GM12878 (cell line): ENCODE data around the gene RAD51B. TPM values are rescaled to one million over a fixed set of nuclear protein-coding genes. Genes with fewer than 3 reads are reported as not detected.

Source experiments
- ATAC-seq: fragments of 200-7000 bp; cut with Tn5 transposase; 3 replicates; pipeline ENCODE4 v1.9.1; 2020; ENCODE audit warnings: mild to moderate bottlenecking, moderate library complexity
- BruUV-seq: library from RNA; stranded (reverse); fragments of 400-500 nt; replicated peaks from 2 replicates; lab custom pipeline; 2021; lab: Mats Ljungman, UMichigan
- CTCF ChIA-PET: fragments of 300-600 bp; sonication (Branson Sonifier 250); formaldehyde crosslinking; extraction: SDS; loops from one replicate; lab custom pipeline; 2021; ENCODE audit warnings: inconsistent platforms; lab: Yijun Ruan, JAX
- POLR2A ChIA-PET: fragments of 350-600 bp; formaldehyde crosslinking; extraction: SDS; loops from one replicate; lab custom pipeline; 2021; ENCODE audit warnings: inconsistent platforms; lab: Charles Lee
- RAD21 ChIA-PET: fragments of 300-600 bp; sonication (Branson Sonifier 250); formaldehyde crosslinking; loops from one replicate; lab custom pipeline; 2023; ENCODE audit warnings: antibody characterized with exemption; ENCODE audit not compliant: unreplicated experiment; lab: Charles Lee
- SMC1A ChIA-PET: fragments of 300-600 bp; sonication (Branson Sonifier 250); formaldehyde crosslinking; loops from one replicate; lab custom pipeline; 2023; ENCODE audit not compliant: unreplicated experiment, uncharacterized antibody; lab: Charles Lee
- DNase-seq: peaks from one replicate; pipeline ENCODE4 v3.0.0-alpha.2; 2011; ENCODE audit warnings: low read depth, low spot score
- FAIRE-seq: peaks from 3 replicates; lab custom pipeline; 2011; peaks lifted over from hg19 to GRCh38; lab: Jason Lieb, UNC
- H2AFZ ChIP-seq: 2 replicates; pipeline ENCODE4 v1.6.0; 2011; ENCODE audit warnings: low read depth, low read length, control low read depth; ENCODE audit not compliant: control insufficient read depth
- H3K27ac ChIP-seq: 2 replicates; pipeline ENCODE4 v1.5.1; 2011; ENCODE audit warnings: control low read depth; ENCODE audit not compliant: control insufficient read depth, insufficient read depth
- H3K27me3 ChIP-seq, 2 experiments: replicated peaks in 1 of 2; 2 replicates each; pipeline versions ENCODE4 v1.6.0 to v1.6.1; 2011; ENCODE audit warnings: low read length in 1 of 2; ENCODE audit not compliant: control insufficient read depth in 2 of 2, insufficient read depth in 2 of 2
- H3K36me3 ChIP-seq, 2 experiments: 2 replicates each; pipeline ENCODE4 v1.5.1; 2011; ENCODE audit warnings: low read length in 1 of 2; ENCODE audit not compliant: control insufficient read depth in 2 of 2, insufficient read depth in 2 of 2
- H3K4me1 ChIP-seq: 2 replicates; pipeline ENCODE4 v1.6.1; 2011; ENCODE audit warnings: mild to moderate bottlenecking, low read length, moderate library complexity, mixed read lengths; ENCODE audit not compliant: control insufficient read depth, insufficient read depth
- H3K4me2 ChIP-seq: 2 replicates; pipeline ENCODE4 v1.6.0; 2011; ENCODE audit warnings: control low read depth; ENCODE audit not compliant: control insufficient read depth, insufficient read depth
- H3K4me3 ChIP-seq: fragments of 200-600 bp; sonication (generic); 2 replicates; pipeline ENCODE4 v1.5.1; 2016
- H3K79me2 ChIP-seq: 2 replicates; pipeline ENCODE4 v1.6.0; 2011; ENCODE audit warnings: low read length; ENCODE audit not compliant: control insufficient read depth, insufficient read depth
- H3K9ac ChIP-seq: 2 replicates; pipeline ENCODE4 v1.8.0; 2011; ENCODE audit warnings: low read length, control low read depth, mixed read lengths; ENCODE audit not compliant: control insufficient read depth, insufficient read depth
- H3K9me3 ChIP-seq: replicated peaks from 3 replicates; pipeline ENCODE4 v1.5.1; 2011; ENCODE audit warnings: mild to moderate bottlenecking, low read length; ENCODE audit not compliant: control insufficient read depth, insufficient read depth
- H4K20me1 ChIP-seq: 2 replicates; pipeline ENCODE4 v1.6.0; 2011; ENCODE audit not compliant: control insufficient read depth, insufficient read depth
- CHD4 ChIP-seq: fragments of 200-600 bp; sonication (generic); IDR thresholded peaks from 2 replicates; pipeline ENCODE4 v1.6.1; 2016; ENCODE audit warnings: mild to moderate bottlenecking
- EED ChIP-seq: sonication (generic); IDR thresholded peaks from 2 replicates; pipeline ENCODE4 v1.6.1; 2016; ENCODE audit warnings: antibody characterized with exemption, low read depth
- HDAC6 ChIP-seq: fragments of 200-600 bp; sonication (generic); IDR thresholded peaks from one replicate; pipeline ENCODE4 v1.8.0; 2017; ENCODE audit warnings: antibody characterized with exemption; ENCODE audit not compliant: unreplicated experiment
- NRF1 ChIP-seq: conservative IDR thresholded peaks from 2 replicates; pipeline ENCODE4 v1.6.1; 2011; ENCODE audit warnings: mild to moderate bottlenecking, low read depth, low read length, improper control_type of control experiment
- PAX8 ChIP-seq: fragments of 450-650 bp; IDR thresholded peaks from 2 replicates; pipeline ENCODE4 v1.6.1; 2017; ENCODE audit warnings: mild to moderate bottlenecking, moderate library complexity
- POLR2AphosphoS2 ChIP-seq: IDR thresholded peaks from 2 replicates; pipeline ENCODE4 v1.6.1; 2011; ENCODE audit warnings: low read depth, mild to moderate bottlenecking, low read length, improper control_type of control experiment, moderate library complexity
- SMAD1 ChIP-seq: fragments of 450-650 bp; IDR thresholded peaks from 2 replicates; pipeline ENCODE4 v1.6.1; 2018; ENCODE audit warnings: mild to moderate bottlenecking, low read depth; ENCODE audit not compliant: partially characterized antibody
- SREBF2 ChIP-seq: IDR thresholded peaks from 2 replicates; pipeline ENCODE4 v1.6.1; 2012; ENCODE audit warnings: mild to moderate bottlenecking, low read length
- TARDBP ChIP-seq: IDR thresholded peaks from 2 replicates; pipeline ENCODE4 v1.6.1; 2016; ENCODE audit warnings: borderline replicate concordance
- whole genome bisulfite sequencing: methylation state at CpG from one replicate; pipeline ENCODE4 v1.1.6; 2016; ENCODE audit warnings: low lambda C conversion rate; ENCODE audit not compliant: insufficient replicate concordance, insufficient coverage; ENCODE audit errors: missing lambda C conversion rate; 5-methylcytosine and 5-hydroxymethylcytosine counted together
- in situ Hi-C: fragments of 300-500 bp; cut with MboI; formaldehyde crosslinking; loops from 9 replicates; pipeline ENCODE4 v1.14.3; 2018; ENCODE audit warnings: mixed read lengths
- intact Hi-C: fragments of 100-400 bp; cut with micrococcal nuclease; formaldehyde crosslinking; loops from one replicate; pipeline ENCODE4 v1.14.2; 2022; ENCODE audit not compliant: unreplicated experiment
- polyA plus RNA-seq, 11 experiments: library from polyadenylated mRNA; depleted of rRNA in 4 of 11; unstranded in 6 of 11; stranded (reverse) in 5 of 11; fragments of >200 nt; fragmentation: Nextera tagmentation in 4 of 11; fragmentation: Illumina TruSeq in 1 of 11; extraction: Ambion mirVana in 4 of 11; extraction: Trizol in 1 of 11; gene quantifications; 1 replicate in 1 of 11; 2 replicates in 10 of 11; pipeline versions ENCODE4 v1.2.1 to v1.2.3, GENCODE V29; 2011 to 2016; ENCODE audit warnings: inconsistent platforms in 2 of 11, missing spikeins in 2 of 11, low read depth in 1 of 11
- total RNA-seq, 4 experiments: library from RNA; depleted of rRNA in 3 of 4; stranded (reverse); fragments of >200 nt in 3 of 4; fragmentation: Illumina TruSeq in 1 of 4; extraction: Trizol in 1 of 4; gene quantifications; 2 replicates each; pipeline versions ENCODE4 v1.2.1 to v1.2.3, GENCODE V29; 2013 to 2021
- TF ChIP-seq, protein P1 (sequence below): fragments of 450-650 bp; IDR thresholded peaks from 2 replicates; pipeline ENCODE4 v1.6.1; 2016; ENCODE audit warnings: mild to moderate bottlenecking
- TF ChIP-seq, protein P2 (sequence below): fragments of 450-650 bp; IDR thresholded peaks from 2 replicates; pipeline ENCODE4 v1.6.1; 2017; ENCODE audit warnings: mild to moderate bottlenecking, moderate library complexity
- TF ChIP-seq, protein P3 (sequence below): IDR thresholded peaks from 2 replicates; pipeline ENCODE4 v1.6.1; 2011; ENCODE audit warnings: borderline replicate concordance, low read depth, mild to moderate bottlenecking, moderate library complexity, low read length; ENCODE audit not compliant: insufficient read depth, poor library complexity, severe bottlenecking
- TF ChIP-seq, protein P4 (sequence below): fragments of 450-650 bp; IDR thresholded peaks from 2 replicates; pipeline ENCODE4 v1.6.1; 2018; ENCODE audit warnings: borderline replicate concordance, mild to moderate bottlenecking; ENCODE audit not compliant: partially characterized antibody

Gene RAD51B
- total and polyA plus RNA-seq, 10 of the 15 experiments (the other 5 are each of a cell fraction or from before 2014, with no cell fraction given), result 9.8 to 26.8 (median 21.3) TPM

DNA sequence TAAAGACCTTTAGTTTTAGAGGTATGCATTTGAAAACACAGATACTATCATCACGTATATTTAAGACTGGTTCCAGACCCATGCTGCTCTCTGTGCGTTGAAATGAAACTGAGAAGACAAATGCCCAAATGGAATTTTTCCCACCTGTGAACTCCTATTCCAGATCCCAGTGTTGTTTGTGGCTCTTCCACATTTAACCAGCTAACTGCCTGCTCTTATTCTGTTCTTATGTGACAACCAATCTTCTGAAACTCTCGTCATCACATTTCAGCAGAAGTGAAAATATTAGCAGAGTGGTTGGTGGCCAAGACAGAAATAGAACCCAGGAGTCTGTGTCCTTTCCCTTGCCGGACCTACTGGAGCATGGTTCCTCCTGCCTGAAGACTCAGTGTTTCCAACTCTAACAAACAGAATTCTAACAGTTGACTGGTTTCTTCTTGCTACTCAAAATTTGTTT lies 460.2 kb downstream of the RAD51B start:
- no peaks in the 10 kb centered on the region for H3K36me3 ChIP-seq
- no peaks in the 10 kb centered on the region for H4K20me1 ChIP-seq
- ChIA-PET CTCF (interaction anchor here (1.0 to 2.0 kb wide), 9 partner anchors 8 to 537 kb away, joined by 3 to 6 read pairs (median 4); no protein-coding TSS in a partner anchor), POLR2A (interaction anchor here (0.9 to 12.4 kb wide), 18 partner anchors 9 to 535 kb away, joined by 3 to 141 read pairs (median 4); no protein-coding TSS in a partner anchor), RAD21 (interaction anchor here (0.9 to 15.7 kb wide), 17 partner anchors 11 to 536 kb away, joined by 4 to 343 read pairs (median 6); no protein-coding TSS in a partner anchor), SMC1A (interaction anchor here (0.8 to 13.0 kb wide), 12 partner anchors 9 to 541 kb away, joined by 3 to 227 read pairs (median 6); no protein-coding TSS in a partner anchor)
- peak; percentile 72 for FAIRE-seq
- ATAC-seq, result peak; percentile 50
- H3K4me1 ChIP-seq, result peaks cover 85% of the 10 kb centered on the region
- H3K4me2 ChIP-seq, result peak overlapping the region; percentile 65
- no peaks in the 10 kb centered on the region for H3K27me3 ChIP-seq
- in situ Hi-C loops, result loop anchor here (10.0 kb wide), 1 partner anchor 515 kb away; the partner anchor contains the start of gene ZFP36L1
- DNase-seq, result peak; percentile 97
- BruUV-seq, result no TSS peak
- intact Hi-C loops, result loop anchor here (1.0 to 10.0 kb wide), 4 partner anchors 32 to 535 kb away; no protein-coding TSS in a partner anchor
- H3K27ac ChIP-seq, result peak overlapping the region; percentile 92
- peak overlapping the region; percentile 31; the same call in 1 of the 2 replicates for H3K4me3 ChIP-seq
- peak overlapping the region; percentile 80 for H3K9ac ChIP-seq
- no peak overlapping the region for H2AFZ ChIP-seq
- peaks cover 13% of the 10 kb centered on the region for H3K79me2 ChIP-seq
- no peaks in the 10 kb centered on the region for H3K9me3 ChIP-seq
- 1% methylated on average over 4 of the region's 4 CpGs for WGBS
- TF ChIP-seq, protein P1, sequence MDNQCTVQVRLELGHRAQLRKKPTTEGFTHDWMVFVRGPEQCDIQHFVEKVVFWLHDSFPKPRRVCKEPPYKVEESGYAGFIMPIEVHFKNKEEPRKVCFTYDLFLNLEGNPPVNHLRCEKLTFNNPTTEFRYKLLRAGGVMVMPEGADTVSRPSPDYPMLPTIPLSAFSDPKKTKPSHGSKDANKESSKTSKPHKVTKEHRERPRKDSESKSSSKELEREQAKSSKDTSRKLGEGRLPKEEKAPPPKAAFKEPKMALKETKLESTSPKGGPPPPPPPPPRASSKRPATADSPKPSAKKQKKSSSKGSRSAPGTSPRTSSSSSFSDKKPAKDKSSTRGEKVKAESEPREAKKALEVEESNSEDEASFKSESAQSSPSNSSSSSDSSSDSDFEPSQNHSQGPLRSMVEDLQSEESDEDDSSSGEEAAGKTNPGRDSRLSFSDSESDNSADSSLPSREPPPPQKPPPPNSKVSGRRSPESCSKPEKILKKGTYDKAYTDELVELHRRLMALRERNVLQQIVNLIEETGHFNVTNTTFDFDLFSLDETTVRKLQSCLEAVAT, result peak; percentile 97
- TF ChIP-seq SMAD1, result peak; percentile 97
- peak; percentile 88; the same call in 1 of the 2 replicates for TF ChIP-seq PAX8
- TF ChIP-seq, protein P2, sequence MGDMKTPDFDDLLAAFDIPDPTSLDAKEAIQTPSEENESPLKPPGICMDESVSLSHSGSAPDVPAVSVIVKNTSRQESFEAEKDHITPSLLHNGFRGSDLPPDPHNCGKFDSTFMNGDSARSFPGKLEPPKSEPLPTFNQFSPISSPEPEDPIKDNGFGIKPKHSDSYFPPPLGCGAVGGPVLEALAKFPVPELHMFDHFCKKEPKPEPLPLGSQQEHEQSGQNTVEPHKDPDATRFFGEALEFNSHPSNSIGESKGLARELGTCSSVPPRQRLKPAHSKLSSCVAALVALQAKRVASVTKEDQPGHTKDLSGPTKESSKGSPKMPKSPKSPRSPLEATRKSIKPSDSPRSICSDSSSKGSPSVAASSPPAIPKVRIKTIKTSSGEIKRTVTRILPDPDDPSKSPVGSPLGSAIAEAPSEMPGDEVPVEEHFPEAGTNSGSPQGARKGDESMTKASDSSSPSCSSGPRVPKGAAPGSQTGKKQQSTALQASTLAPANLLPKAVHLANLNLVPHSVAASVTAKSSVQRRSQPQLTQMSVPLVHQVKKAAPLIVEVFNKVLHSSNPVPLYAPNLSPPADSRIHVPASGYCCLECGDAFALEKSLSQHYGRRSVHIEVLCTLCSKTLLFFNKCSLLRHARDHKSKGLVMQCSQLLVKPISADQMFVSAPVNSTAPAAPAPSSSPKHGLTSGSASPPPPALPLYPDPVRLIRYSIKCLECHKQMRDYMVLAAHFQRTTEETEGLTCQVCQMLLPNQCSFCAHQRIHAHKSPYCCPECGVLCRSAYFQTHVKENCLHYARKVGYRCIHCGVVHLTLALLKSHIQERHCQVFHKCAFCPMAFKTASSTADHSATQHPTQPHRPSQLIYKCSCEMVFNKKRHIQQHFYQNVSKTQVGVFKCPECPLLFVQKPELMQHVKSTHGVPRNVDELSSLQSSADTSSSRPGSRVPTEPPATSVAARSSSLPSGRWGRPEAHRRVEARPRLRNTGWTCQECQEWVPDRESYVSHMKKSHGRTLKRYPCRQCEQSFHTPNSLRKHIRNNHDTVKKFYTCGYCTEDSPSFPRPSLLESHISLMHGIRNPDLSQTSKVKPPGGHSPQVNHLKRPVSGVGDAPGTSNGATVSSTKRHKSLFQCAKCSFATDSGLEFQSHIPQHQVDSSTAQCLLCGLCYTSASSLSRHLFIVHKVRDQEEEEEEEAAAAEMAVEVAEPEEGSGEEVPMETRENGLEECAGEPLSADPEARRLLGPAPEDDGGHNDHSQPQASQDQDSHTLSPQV, result peak; percentile 44; the same call in 1 of the 2 replicates
- TF ChIP-seq, protein P3, sequence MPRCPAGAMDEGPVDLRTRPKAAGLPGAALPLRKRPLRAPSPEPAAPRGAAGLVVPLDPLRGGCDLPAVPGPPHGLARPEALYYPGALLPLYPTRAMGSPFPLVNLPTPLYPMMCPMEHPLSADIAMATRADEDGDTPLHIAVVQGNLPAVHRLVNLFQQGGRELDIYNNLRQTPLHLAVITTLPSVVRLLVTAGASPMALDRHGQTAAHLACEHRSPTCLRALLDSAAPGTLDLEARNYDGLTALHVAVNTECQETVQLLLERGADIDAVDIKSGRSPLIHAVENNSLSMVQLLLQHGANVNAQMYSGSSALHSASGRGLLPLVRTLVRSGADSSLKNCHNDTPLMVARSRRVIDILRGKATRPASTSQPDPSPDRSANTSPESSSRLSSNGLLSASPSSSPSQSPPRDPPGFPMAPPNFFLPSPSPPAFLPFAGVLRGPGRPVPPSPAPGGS, result peak; percentile 81
- TF ChIP-seq, protein P4, sequence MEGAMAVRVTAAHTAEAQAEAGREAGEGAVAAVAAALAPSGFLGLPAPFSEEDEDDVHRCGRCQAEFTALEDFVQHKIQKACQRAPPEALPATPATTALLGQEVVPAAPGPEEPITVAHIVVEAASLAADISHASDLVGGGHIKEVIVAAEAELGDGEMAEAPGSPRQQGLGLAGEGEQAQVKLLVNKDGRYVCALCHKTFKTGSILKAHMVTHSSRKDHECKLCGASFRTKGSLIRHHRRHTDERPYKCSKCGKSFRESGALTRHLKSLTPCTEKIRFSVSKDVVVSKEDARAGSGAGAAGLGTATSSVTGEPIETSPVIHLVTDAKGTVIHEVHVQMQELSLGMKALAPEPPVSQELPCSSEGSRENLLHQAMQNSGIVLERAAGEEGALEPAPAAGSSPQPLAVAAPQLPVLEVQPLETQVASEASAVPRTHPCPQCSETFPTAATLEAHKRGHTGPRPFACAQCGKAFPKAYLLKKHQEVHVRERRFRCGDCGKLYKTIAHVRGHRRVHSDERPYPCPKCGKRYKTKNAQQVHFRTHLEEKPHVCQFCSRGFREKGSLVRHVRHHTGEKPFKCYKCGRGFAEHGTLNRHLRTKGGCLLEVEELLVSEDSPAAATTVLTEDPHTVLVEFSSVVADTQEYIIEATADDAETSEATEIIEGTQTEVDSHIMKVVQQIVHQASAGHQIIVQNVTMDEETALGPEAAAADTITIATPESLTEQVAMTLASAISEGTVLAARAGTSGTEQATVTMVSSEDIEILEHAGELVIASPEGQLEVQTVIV, result no peak
- no peak for TF ChIP-seq HDAC6
- TF ChIP-seq SREBF2, result no peak
- no peak for TF ChIP-seq CHD4
- TF ChIP-seq EED, result peak; percentile 99
- peak; percentile 85 for TF ChIP-seq POLR2AphosphoS2
- no peak for TF ChIP-seq NRF1
- TF ChIP-seq TARDBP, result no peak
